GM06990 (cell line): ENCODE measurements around the gene ZNF727.
"Not testable (repeated sequence)": the region's sequence is repeated elsewhere in the genome, so short reads cannot be mapped to it uniquely, and the experiment has no call there.

Source experiments
- DNase-seq: peaks from one replicate; pipeline ENCODE4 v3.0.0-alpha.2; 2011; ENCODE audit not compliant: insufficient read length; ENCODE audit errors: extremely low read depth
- H3K27me3 ChIP-seq: replicated peaks from 2 replicates; pipeline ENCODE4 v1.6.0; 2011; ENCODE audit warnings: low read length; ENCODE audit not compliant: control insufficient read depth, insufficient read depth
- H3K36me3 ChIP-seq: 2 replicates; pipeline ENCODE4 v1.5.1; 2011; ENCODE audit warnings: low read length; ENCODE audit not compliant: control insufficient read depth, insufficient read depth
- H3K4me3 ChIP-seq: replicated peaks from 2 replicates; pipeline ENCODE4 v1.5.1; 2011; ENCODE audit warnings: low read depth, mild to moderate bottlenecking, control low read depth, low read length
- TF ChIP-seq, protein P1 (sequence below): IDR thresholded peaks from 2 replicates; pipeline ENCODE4 v1.5.1; 2011; ENCODE audit warnings: low read length, control low read depth, mild to moderate bottlenecking, inconsistent platforms; ENCODE audit not compliant: insufficient read depth, poor library complexity, severe bottlenecking

The ZNF727 gene

DNA sequence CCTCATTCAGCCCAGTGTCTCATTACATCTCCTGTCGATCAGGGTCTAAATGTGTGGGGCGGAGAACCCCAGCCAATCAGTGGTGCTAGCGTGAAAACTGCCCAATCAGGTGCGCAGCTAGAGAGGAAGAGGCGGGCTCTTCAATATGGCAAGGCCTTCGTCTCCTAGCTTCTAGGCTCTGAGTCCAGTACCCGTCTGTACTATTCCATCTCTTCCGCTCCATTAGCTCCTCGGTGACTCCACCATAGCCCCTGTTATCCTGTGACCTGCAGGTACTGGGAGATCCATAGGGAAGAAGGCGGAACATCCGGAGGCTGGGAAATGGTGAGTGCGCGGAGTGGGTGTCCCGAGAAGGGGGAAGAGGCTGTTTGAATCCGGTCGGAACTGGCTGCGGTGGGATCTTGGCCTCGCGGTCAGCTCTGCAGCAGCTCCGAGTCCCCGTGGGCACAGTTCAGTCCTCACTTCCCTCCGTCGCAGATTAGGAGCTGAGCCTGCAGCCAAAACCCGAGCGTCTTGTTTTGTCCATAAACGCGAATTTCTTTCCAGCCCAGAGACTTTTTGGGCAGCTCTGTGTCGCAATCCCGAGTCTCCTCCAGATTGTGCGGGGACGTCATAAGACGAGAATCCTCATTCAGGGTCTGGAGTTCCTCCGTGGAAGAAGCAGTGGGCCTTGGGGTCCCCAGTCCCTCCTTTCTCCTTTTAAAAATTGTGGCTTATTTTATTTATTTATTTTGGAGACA lies at the start of gene ZNF727:
TSS of gene ZNF727 (plus strand) at position 134 of the 740 bp plus-strand sequence. CDS start at position 322, 188 bp downstream.
- Histone ChIP-seq H3K4me3 (no peak within 1 kb of the TSS), H3K27me3 (no peaks in the 10 kb centered on the region), H3K36me3 (no peaks in the 10 kb centered on the region)
- TF ChIP-seq, protein P1, sequence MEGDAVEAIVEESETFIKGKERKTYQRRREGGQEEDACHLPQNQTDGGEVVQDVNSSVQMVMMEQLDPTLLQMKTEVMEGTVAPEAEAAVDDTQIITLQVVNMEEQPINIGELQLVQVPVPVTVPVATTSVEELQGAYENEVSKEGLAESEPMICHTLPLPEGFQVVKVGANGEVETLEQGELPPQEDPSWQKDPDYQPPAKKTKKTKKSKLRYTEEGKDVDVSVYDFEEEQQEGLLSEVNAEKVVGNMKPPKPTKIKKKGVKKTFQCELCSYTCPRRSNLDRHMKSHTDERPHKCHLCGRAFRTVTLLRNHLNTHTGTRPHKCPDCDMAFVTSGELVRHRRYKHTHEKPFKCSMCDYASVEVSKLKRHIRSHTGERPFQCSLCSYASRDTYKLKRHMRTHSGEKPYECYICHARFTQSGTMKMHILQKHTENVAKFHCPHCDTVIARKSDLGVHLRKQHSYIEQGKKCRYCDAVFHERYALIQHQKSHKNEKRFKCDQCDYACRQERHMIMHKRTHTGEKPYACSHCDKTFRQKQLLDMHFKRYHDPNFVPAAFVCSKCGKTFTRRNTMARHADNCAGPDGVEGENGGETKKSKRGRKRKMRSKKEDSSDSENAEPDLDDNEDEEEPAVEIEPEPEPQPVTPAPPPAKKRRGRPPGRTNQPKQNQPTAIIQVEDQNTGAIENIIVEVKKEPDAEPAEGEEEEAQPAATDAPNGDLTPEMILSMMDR: no peak
- DNase-seq: no peak

DNA sequence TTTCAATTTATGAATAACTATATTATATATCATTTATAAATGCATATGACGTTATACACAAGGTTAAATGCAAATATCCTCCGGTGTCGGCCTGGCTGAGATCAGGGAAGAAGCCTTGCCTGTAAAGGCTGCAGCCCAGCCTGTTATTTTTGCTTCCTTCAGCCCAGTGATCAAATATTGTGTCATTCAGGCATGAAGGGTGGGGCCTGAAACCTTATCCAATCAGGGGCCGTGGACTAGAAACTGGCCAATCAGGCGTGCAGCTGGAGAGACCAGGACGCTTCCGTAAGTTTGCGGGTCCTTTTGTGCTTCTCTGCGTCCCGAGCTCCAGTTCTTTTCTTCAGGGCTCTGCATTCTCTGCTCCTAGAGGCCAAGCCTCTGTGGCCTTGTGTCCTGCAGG lies 46.7 kb upstream of the ZNF727 start, which contains the start of gene ZNF722:
TSS of gene ZNF722 (plus strand) at position 301 of the 400 bp plus-strand sequence. CDS start 113 bp downstream, outside the sequence.
- TF ChIP-seq, protein P1: no peak
- DNase-seq: no peak
- no peak within 1 kb of the TSS for H3K4me3 ChIP-seq
- no peaks in the 10 kb centered on the region for H3K36me3 ChIP-seq
- no peaks in the 10 kb centered on the region for H3K27me3 ChIP-seq

DNA sequence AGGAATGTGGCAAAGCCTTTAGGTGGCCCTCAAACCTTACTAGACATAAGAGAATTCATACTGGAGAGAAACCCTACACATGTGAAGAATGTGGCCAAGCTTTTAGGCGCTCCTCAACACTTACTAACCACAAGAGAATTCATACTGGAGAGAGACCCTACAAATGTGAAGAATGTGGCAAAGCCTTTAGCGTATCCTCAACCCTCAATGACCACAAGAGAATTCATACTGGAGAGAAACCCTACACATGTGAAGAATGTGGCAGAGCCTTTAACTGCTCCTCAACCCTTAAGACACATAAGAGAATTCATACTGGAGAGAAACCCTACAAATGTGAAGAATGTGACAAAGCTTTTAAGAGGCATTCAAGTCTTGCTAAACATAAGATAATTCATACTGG lies 29.7 kb upstream of the ZNF727 start:
- not testable (repeated sequence) for H3K36me3 ChIP-seq, H3K4me3 ChIP-seq, H3K27me3 ChIP-seq, DNase-seq

DNA sequence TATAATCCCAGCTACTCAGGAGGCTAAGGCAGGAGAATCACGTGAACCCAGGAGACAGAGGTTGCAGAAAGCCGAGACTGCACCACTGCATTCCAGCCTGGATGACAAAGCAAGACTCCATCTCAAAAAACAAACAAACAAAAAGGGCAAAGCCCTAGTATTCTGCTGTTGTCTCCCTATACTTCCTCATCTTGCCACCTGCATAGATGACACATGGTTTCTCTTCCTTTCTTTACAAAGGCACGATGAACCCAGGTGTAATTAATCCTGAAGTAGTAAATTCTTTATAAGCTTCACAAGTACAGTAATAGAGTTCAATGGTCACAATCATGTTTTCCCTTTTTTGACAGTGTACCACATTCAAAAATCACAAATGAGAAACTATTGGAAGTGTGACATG lies 9.8 kb upstream of the ZNF727 start:
- DNase-seq: no peak
- Histone ChIP-seq H3K36me3 (no peaks in the 10 kb centered on the region), H3K27me3 (no peaks in the 10 kb centered on the region), H3K4me3 (no peak overlapping the region)
- TF ChIP-seq, protein P1: no peak

DNA sequence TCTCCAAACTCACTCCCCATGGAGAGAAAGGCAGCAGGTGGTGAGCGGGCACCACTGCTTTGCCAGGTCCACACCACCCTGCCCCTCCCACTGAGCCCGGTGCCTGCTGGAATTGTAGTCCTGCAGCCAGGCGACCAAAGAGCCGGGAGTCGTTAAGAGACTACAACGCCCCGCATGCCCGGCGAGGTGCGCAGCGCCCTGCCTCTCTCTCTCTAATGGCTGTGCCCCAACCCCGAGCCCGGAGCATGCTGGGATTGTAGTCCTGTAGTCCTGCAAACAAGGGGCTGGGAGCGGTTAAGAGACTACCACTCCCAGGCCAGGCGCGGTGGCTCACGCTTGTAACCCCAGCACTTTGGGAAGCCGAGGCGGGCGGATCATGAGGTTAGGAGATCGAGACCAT lies 8.1 kb upstream of the ZNF727 start:
- no peaks in the 10 kb centered on the region for H3K27me3 ChIP-seq

DNA sequence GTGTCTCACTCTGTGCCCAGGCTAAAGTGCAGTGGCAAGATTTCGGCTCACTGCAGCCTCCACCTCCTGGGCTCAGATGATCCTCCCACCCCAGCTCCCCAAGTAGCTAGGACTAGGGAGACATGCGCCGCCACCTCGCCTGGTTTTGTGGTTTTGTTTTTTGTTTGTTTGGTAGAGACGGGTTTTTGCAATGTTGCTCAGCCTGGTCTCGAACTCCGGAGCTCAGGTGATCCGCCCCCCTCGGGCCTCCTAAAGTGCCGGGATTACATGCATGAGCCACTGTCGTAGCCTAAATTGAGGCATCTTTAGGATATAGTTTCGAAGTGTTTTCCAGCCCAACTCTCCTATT lies 781 bp downstream of the ZNF727 start:
- no peak for DNase-seq
- no peaks in the 10 kb centered on the region for H3K27me3 ChIP-seq
- no peak overlapping the region for H3K4me3 ChIP-seq
- H3K36me3 ChIP-seq: no peaks in the 10 kb centered on the region
- TF ChIP-seq, protein P1: no peak

More for the DNA sequence above, 8.1 kb upstream of the ZNF727 start:
- Histone ChIP-seq H3K4me3 (no peak overlapping the region), H3K36me3 (no peaks in the 10 kb centered on the region)
- TF ChIP-seq, protein P1: no peak
- no peak for DNase-seq

DNA sequence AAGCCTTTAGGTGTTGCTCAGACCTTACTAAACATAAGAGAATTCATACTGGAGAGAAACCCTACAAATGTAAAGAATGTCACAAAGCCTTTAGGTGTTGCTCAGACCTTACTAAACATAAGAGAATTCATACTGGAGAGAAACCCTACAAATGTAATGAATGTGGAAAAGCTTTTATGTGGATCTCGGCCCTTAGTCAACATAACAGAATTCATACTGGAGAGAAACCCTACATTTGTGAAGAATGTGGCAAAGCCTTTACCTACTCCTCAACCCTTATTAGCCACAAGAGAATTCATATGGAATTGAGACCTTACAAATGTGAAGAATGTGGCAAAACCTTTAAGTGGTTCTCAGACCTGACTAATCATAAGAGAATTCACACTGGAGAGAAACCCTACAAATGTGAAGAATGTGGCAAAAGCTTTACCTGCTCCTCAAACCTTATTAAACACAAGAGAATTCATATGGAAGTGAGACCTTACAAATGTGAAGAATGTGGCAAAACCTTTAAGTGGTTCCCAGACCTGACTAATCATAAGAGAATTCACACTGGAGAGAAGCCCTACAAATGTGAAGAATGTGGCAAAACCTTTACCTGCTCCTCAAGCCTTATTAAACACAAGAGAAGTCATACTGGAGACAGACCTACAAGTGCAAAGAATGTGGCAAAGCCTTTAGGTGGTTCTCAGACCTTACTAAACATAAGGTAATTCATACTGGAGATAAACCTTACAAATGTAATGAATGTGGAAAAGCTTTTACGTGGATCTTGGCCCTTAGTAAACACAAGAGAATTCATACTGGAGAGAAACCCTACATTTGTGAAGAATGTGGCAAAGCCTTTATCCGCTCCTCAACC lies 32.8 kb downstream of the ZNF727 start:
- H3K4me3 ChIP-seq, DNase-seq, H3K27me3 ChIP-seq, H3K36me3 ChIP-seq: not testable (repeated sequence)
